NCI-H1436 (cell line): ENCODE data around the gene NLRP1.

ENCODE experiments used
- DNase-seq: peaks from one replicate; lab custom pipeline; 2025; lab: John Stamatoyannopoulos, UW

The NLRP1 gene

GRCh38 chr17:5584383-5585286 is at the start of gene NLRP1:
TSS of gene NLRP1 (minus strand) at chr17:5584509. CDS start at chr17:5583957, 552 bp downstream.
- no peak for DNase-seq

- no peak for DNase-seq
Observed at GRCh38 chr17:5631958-5632590, 47.8 kb upstream of the NLRP1 start.

- no peak for DNase-seq
Observed at GRCh38 chr17:5630434-5630833, 46.1 kb upstream of the NLRP1 start.

GRCh38 chr17:5629128-5629527 is 44.8 kb upstream of the NLRP1 start:
- no peak for DNase-seq

- DNase-seq = no peak
Observed at GRCh38 chr17:5628262-5628661, 44.0 kb upstream of the NLRP1 start.

- no peak for DNase-seq
Observed at GRCh38 chr17:5624211-5624610, 39.9 kb upstream of the NLRP1 start.

GRCh38 chr17:5621729-5622128 is 37.4 kb upstream of the NLRP1 start:
- DNase-seq = no peak

- no peak for DNase-seq
Observed at GRCh38 chr17:5621026-5621425, 36.7 kb upstream of the NLRP1 start.

GRCh38 chr17:5619088-5619740 is 34.9 kb upstream of the NLRP1 start:
- DNase-seq = peak; percentile 86

- no peak for DNase-seq
Observed at GRCh38 chr17:5618476-5618875, 34.2 kb upstream of the NLRP1 start.

GRCh38 chr17:5615476-5615875 is 31.2 kb upstream of the NLRP1 start:
- no peak for DNase-seq

GRCh38 chr17:5610956-5611355 is 26.6 kb upstream of the NLRP1 start:
- no peak for DNase-seq

GRCh38 chr17:5608399-5609112 is 24.2 kb upstream of the NLRP1 start:
- no peak for DNase-seq

- DNase-seq = no peak
Observed at GRCh38 chr17:5607946-5608345, 23.6 kb upstream of the NLRP1 start.

- no peak for DNase-seq
Observed at GRCh38 chr17:5605452-5605851, 21.1 kb upstream of the NLRP1 start.

GRCh38 chr17:5600041-5600440 is 15.7 kb upstream of the NLRP1 start:
- no peak for DNase-seq

GRCh38 chr17:5598457-5598856 is 14.1 kb upstream of the NLRP1 start:
- no peak for DNase-seq

- DNase-seq = no peak
Observed at GRCh38 chr17:5596421-5596820, 12.1 kb upstream of the NLRP1 start.

- no peak for DNase-seq
Observed at GRCh38 chr17:5595831-5596230, 11.5 kb upstream of the NLRP1 start.

- DNase-seq = peak; percentile 44
Observed at GRCh38 chr17:5592382-5592781, 8.1 kb upstream of the NLRP1 start.

GRCh38 chr17:5591966-5592365 is 7.7 kb upstream of the NLRP1 start:
- no peak for DNase-seq

GRCh38 chr17:5588584-5588983 is 4.3 kb upstream of the NLRP1 start:
- no peak for DNase-seq
